Gastrocnemius medialis (tissue), 4 donors: ENCODE measurements around the gene SYS1.

Source experiments
- POLR2A ChIP-seq, 2 donors: fragments of 450-650 bp; IDR thresholded peaks; one replicate each; pipeline ENCODE4 v1.6.1; 2017; ENCODE audit warnings: antibody characterized with exemption in 2 of 2, mild to moderate bottlenecking in 2 of 2, moderate library complexity in 2 of 2
- TF ChIP-seq, protein P1 (sequence below), 5 experiments: fragments of 450-650 bp in 3 of 5; fragments of 200-600 bp in 2 of 5; sonication (generic) in 2 of 5; IDR thresholded peaks in 4 of 5; conservative IDR thresholded peaks in 1 of 5; 1 replicate in 4 of 5; 2 replicates in 1 of 5; pipeline ENCODE4 v1.5.1; 2016 to 2019; ENCODE audit warnings: antibody characterized with exemption in 5 of 5, mild to moderate bottlenecking in 3 of 5, moderate library complexity in 3 of 5

DNA sequence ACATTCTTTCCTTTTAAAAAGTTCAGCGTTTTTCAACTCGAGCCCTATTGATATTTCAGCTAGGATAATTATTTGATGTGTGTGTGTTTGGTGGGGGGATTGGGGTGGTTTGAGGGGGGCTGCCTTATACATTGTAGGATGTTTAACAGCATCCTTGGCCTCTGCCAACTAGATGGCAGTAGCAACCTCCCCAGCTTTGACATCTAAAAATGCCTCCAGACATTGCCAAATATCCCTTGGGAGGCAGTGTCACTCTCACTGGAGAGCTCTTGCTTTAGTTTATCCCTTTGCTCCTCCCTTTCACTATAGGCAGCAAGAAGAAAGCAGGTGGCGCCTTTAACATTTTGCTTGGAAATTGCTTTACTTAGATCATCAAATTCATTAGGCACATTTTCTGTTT, 29.8 kb downstream of the SYS1 start:
- TF ChIP-seq, protein P1, sequence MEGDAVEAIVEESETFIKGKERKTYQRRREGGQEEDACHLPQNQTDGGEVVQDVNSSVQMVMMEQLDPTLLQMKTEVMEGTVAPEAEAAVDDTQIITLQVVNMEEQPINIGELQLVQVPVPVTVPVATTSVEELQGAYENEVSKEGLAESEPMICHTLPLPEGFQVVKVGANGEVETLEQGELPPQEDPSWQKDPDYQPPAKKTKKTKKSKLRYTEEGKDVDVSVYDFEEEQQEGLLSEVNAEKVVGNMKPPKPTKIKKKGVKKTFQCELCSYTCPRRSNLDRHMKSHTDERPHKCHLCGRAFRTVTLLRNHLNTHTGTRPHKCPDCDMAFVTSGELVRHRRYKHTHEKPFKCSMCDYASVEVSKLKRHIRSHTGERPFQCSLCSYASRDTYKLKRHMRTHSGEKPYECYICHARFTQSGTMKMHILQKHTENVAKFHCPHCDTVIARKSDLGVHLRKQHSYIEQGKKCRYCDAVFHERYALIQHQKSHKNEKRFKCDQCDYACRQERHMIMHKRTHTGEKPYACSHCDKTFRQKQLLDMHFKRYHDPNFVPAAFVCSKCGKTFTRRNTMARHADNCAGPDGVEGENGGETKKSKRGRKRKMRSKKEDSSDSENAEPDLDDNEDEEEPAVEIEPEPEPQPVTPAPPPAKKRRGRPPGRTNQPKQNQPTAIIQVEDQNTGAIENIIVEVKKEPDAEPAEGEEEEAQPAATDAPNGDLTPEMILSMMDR (IDR thresholded peaks at IDR 0.05 in 4 of 5, conservative IDR thresholded peaks at IDR 0.05 in 1 of 5), result no peak
- no peak for TF ChIP-seq POLR2A (IDR thresholded peaks at IDR 0.05)
